SW480 (cell line): ENCODE results near the gene CRYBB1.

Experiments
- DNase-seq: peaks from one replicate; pipeline ENCODE4 v3.0.0-alpha.2; 2016; ENCODE audit warnings: low spot score

Gene CRYBB1

GRCh38 chr22:26552466-26552865 is 65.4 kb downstream of the CRYBB1 start:
- DNase-seq = no peak

GRCh38 chr22:26551568-26551967 is 66.3 kb downstream of the CRYBB1 start:
- DNase-seq = no peak

- peak; percentile 28 for DNase-seq
These were observed 67.3 kb downstream of the CRYBB1 start for GRCh38 chr22:26550498-26551033.

GRCh38 chr22:26549902-26550497 is 67.8 kb downstream of the CRYBB1 start:
- no peak for DNase-seq
